Measurements from ENCODE around the gene CHD9NB.

DNA sequence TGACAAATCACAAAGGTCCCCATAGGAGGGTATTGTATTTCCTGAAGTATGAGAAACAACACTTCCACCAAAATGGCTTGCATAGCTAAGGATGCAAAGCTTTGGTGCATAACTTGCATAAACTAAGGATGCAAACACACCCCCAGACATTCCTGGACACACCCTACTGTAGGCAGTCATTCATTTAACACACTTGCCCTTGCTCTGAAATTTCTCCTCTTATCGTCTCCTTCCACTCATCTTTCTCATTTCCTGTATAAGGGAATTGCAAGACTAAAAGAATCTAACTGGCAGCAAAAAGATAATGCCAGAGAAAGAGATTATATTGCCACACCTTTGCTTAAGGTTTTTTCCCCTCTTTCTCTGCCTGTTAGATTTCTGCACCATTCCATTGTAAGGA, 30.4 kb upstream of the CHD9NB start:
- TF ChIP-seq, protein P1, sequence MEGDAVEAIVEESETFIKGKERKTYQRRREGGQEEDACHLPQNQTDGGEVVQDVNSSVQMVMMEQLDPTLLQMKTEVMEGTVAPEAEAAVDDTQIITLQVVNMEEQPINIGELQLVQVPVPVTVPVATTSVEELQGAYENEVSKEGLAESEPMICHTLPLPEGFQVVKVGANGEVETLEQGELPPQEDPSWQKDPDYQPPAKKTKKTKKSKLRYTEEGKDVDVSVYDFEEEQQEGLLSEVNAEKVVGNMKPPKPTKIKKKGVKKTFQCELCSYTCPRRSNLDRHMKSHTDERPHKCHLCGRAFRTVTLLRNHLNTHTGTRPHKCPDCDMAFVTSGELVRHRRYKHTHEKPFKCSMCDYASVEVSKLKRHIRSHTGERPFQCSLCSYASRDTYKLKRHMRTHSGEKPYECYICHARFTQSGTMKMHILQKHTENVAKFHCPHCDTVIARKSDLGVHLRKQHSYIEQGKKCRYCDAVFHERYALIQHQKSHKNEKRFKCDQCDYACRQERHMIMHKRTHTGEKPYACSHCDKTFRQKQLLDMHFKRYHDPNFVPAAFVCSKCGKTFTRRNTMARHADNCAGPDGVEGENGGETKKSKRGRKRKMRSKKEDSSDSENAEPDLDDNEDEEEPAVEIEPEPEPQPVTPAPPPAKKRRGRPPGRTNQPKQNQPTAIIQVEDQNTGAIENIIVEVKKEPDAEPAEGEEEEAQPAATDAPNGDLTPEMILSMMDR (IDR thresholded peaks at IDR 0.05): no peak
- TF ChIP-seq POLR2A (IDR thresholded peaks at IDR 0.05; ENCODE audit: low read depth) (no peak), POLR2AphosphoS5 (IDR thresholded peaks at IDR 0.05) (no peak), EP300 (IDR thresholded peaks at IDR 0.05) (no peak)

Measured in esophagus muscularis mucosa (tissue), 4 donors.